Measurements from ENCODE around the gene SMIM35. TPM values are rescaled to one million over a fixed set of nuclear protein-coding genes. Genes with fewer than 3 reads are reported as not detected.

The SMIM35 gene
- total and polyA plus RNA-seq, 2 of the 4 experiments (the other 2 are of a cell fraction), result not detected

DNA sequence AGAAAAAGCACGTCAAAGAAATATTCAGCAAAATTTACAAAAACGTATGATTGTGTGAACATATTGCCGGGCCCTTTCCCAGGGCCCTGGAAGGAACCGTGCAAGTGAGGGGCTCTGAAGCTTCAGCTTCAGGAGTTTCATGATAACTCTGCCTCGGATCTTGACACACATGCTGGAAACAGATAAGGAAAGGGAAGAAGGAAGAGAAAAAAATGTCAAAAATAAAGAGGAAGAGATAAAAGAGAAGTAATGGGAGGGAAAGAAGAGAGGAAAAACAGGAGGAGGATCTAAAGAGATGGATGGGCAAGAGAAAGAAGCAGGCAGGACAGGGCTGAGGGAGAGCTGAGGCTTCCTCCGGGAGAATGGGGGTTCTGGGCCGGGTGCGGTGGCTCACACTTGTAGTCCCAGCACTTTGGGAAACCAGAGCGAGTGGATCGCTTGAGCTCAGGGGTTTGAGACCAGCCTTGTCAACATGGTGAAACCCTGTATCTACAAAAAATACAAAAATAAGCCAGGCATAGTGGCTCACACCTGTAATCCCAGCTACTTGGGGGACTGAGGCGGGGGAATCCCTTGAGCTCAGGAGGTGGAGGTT, 12.6 kb downstream of the SMIM35 start:
- WGBS, 2 experiments (ENCODE audit: extremely low coverage in 2 of 2, insufficient read length in 1 of 2), result 40% methylated on average over 3 of the region's 11 CpGs; no CpG with 5 or more reads in 1 of the 2 experiments
- Histone ChIP-seq H3K27ac (ENCODE audit: insufficient read depth, low read length) (no peak overlapping the region), H3K18ac (ENCODE audit: low read depth, low read length) (no peak overlapping the region), H2AFZ (replicated peaks; ENCODE audit: low read length, poor library complexity) (no peak overlapping the region), H3K23ac (ENCODE audit: low read depth, low read length) (no peak overlapping the region), H3K9me3 (ENCODE audit: control insufficient read depth, insufficient read depth, low read length) (no peaks in the 10 kb centered on the region), H3K4me3 (ENCODE audit: insufficient read depth, low read depth, low read length) (no peak overlapping the region), H3K14ac (replicated peaks; ENCODE audit: low read depth, low read length) (no peak overlapping the region), H3K9ac (ENCODE audit: low read depth, low read length) (no peak overlapping the region), H4K8ac (ENCODE audit: low read depth in 2 of 2, low read length in 2 of 2) (no peak overlapping the region), H3K56ac (ENCODE audit: extremely low read depth, insufficient read depth, low read length) (no peak overlapping the region), H3K4ac (ENCODE audit: low read depth, low read length) (no peak overlapping the region), H3K79me1 (ENCODE audit: low read depth in 1 of 2, low read length in 2 of 2) (no peaks in the 10 kb centered on the region), H3K4me1 (ENCODE audit: control insufficient read depth, insufficient read depth, low read length) (no peaks in the 10 kb centered on the region), H3K36me3 (ENCODE audit: control insufficient read depth, insufficient read depth, low read length) (no peaks in the 10 kb centered on the region), H2BK120ac (ENCODE audit: low read depth, low read length) (no peak overlapping the region), H2AK5ac (ENCODE audit: low read depth, low read length) (no peak overlapping the region), H2AK9ac (replicated peaks; ENCODE audit: low read depth, low read length, poor library complexity) (no peak overlapping the region), H2BK20ac (ENCODE audit: low read depth, low read length) (no peak overlapping the region), H4K20me1 (ENCODE audit: insufficient read depth, low read length) (no peaks in the 10 kb centered on the region), H4K5ac (ENCODE audit: low read depth, low read length) (no peak overlapping the region), H3K27me3 (ENCODE audit: control insufficient read depth, insufficient read depth, low read length) (no peaks in the 10 kb centered on the region; the same call in none of the 2 replicates), H2BK5ac (ENCODE audit: low read depth, low read length, poor library complexity, severe bottlenecking) (no peak overlapping the region), H3K4me2 (ENCODE audit: low read depth, low read length) (no peak overlapping the region), H4K91ac (ENCODE audit: insufficient read depth, low read depth, low read length) (no peak overlapping the region), H2BK15ac (ENCODE audit: low read depth, low read length) (no peak overlapping the region), H3K9me1 (ENCODE audit: insufficient read depth, low read length) (no peaks in the 10 kb centered on the region)
- no TSS peak for BruUV-seq (replicated peaks)
- no peak for DNase-seq
- in situ Hi-C loops (cut with MboI; ENCODE audit: low sequenced_read_pairs), result no loop called here
- ChIA-PET POLR2A (ENCODE audit: unreplicated experiment) (no interaction called here), CTCF (no interaction called here)
- ATAC-seq (ENCODE audit: low read depth), result no peak
- intact Hi-C loops (cut with micrococcal nuclease), result no loop called here
- TF ChIP-seq, protein P1, sequence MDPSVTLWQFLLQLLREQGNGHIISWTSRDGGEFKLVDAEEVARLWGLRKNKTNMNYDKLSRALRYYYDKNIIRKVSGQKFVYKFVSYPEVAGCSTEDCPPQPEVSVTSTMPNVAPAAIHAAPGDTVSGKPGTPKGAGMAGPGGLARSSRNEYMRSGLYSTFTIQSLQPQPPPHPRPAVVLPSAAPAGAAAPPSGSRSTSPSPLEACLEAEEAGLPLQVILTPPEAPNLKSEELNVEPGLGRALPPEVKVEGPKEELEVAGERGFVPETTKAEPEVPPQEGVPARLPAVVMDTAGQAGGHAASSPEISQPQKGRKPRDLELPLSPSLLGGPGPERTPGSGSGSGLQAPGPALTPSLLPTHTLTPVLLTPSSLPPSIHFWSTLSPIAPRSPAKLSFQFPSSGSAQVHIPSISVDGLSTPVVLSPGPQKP (IDR thresholded peaks at IDR 0.05; ENCODE audit: borderline replicate concordance, low read depth, low read length), result no peak
- TF ChIP-seq RAD21 (IDR thresholded peaks at IDR 0.05; ENCODE audit: low read length) (no peak), CTCF (conservative IDR thresholded peaks at IDR 0.05; ENCODE audit: low read depth, low read length) (no peak)
- dilution Hi-C loops (cut with HindIII; ENCODE audit: low sequenced_read_pairs, unreplicated experiment), result no loop called here
